Astrocyte of the hippocampus (primary cell): Measurements from ENCODE around the gene CPSF6.
"Not testable (repeated sequence)": the region's sequence is repeated elsewhere in the genome, so short reads cannot be mapped to it uniquely, and the experiment has no call there.

Source experiments
- DNase-seq: peaks from one replicate; pipeline ENCODE4 v3.0.0; 2011; ENCODE audit warnings: low read depth, low spot score

CPSF6 gene

DNA sequence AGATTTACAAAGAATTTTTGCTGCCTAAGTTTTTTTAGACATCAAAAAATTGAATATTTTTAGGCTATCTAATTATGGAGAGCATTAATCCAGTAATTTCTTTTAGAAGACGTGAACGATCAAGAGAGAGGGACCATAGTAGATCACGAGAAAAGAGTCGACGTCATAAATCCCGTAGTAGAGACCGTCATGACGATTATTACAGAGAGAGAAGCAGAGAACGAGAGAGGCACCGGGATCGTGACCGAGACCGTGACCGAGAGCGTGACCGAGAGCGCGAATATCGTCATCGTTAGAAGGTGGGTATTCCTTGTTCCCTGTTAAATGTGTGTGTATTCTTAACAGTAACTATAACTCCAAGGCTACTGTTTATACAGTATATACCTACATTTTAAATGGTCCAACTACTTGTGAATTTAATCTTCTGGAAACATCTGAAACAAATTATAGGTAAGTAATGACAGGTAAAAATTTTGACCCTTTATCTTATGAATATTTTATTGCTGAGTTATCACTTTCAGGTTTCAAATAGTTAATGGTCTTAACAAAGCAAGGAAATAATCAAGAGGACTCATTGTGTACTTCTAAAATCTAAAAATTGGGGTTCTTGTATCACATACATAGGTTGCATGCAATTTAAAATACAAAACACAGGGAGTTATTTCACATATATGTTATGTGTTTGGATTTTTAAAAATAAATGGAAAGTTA, 23.1 kb downstream of the CPSF6 start:
- DNase-seq, result no peak

DNA sequence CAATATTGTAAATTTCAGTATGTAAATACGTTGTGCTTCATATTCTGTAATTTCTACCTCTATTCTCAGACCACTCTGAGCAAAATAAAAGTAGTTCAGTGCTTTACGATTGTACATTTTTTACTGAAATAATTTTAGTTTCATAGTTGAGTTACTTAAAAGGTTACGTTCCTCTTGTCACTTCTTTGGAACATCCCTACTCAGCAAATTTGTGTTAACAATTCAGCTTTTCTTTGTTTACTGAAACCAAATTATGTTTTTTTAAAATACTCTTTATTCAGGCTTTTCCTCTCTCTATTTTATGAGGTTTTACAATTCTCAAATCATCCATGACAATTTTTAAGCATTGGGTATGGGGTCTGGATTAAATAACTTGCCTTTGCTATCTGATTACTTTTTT, 25.8 kb downstream of the CPSF6 start:
- no peak for DNase-seq

DNA sequence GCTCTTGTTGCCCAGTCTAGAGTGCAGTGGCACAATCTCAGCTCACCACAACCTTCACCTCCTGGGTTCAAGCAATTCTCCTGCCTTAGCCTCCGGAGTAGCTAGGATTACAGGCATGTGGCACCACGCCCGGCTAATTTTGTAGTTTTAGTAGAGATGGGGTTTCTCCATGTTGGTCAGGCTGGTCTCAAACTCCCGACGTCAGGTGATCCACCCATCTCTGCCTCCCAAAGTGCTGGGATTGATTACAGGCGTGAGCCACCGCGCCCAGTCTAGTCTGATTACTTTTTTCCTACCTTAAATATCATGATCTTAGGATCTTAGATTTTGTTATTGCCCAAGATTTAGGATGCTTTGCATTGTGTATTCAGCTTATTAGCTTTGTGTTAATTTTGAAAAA, 26.3 kb downstream of the CPSF6 start:
- not testable (repeated sequence) for DNase-seq

DNA sequence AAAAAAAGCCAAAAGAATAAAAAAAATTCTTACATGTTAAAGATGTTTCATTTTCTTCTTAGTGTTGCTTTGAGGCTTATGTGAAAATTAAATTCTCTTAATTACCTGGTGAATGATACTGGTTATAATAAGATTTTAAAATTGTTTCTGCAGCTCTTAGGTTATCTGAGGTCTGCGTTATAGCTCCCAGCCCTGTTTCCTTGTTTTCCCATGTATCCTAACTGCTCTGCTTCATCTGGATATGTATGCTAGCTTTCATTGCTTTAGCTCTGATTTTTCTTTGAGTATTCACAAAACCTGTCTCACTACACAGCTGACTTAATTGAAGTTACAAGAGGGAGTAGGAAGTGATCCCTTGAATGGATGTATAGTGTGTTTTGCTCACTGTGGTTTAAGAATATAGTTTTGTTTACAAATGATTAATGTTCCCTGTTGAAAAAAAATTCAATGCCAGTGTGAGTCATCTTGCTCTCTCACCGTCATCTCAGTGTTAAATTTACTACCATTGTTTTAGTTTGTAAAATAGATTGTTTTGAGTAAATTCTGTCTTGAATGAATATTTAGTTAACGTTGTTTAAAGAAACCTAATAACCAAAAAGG, 26.8 kb downstream of the CPSF6 start:
- peak; percentile 10 for DNase-seq

DNA sequence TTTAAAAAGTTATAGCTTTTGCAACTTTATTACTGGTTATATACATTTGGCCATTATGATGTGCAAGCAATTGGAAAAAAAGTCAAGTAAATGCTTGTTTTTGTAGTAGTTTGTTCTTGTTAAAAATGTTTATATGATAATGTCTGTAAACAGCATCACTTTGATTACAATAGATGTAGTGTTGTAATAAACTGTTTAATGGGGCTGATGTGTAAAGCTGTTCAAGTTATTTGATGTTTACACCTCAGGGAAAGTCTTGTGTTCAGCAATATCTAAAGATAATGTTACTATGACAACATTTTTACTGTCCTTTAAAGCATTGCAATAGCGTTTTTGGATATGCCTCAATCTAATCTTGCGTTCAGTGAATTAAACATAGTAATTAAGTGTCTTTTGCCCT, 30.4 kb downstream of the CPSF6 start:
- no peak for DNase-seq

DNA sequence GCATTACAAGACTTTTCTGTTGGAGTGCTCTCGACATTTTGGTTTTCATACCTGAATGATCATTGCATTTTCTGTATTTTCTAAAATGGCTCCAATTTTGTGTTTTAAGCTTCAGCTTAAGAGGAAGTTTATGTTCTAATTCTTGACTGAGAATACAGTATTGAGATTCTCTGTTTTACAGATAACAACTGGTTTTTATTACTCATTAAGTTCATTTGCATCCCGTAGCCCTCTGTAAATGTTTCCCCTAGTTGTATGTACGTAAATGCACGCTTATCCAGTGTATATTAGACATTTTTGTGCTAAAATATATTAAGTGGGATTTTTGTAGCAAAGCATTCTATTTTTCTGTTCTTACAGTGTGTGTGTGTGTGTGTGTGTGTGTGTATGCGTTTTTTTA, 33.1 kb downstream of the CPSF6 start:
- DNase-seq, result no peak

DNA sequence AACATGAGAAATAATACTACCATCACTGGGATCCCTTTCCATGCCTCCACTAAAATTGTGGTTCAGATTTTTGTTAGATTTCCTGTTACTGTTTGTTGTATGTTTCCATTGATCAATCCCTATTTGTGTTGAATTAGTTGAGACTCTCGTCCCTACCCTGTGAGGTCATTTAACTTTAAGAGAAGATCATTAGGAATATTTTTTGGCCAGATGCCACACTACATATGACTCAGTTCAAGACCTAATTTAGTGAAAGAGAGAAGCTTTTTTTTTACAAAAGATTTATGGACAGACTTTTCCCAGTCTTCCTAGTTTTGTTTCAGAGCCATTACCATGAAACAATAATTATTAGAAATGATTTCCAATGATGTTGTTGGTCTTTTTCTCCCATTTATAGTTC, 35.5 kb downstream of the CPSF6 start:
- DNase-seq, result peak; percentile 11

DNA sequence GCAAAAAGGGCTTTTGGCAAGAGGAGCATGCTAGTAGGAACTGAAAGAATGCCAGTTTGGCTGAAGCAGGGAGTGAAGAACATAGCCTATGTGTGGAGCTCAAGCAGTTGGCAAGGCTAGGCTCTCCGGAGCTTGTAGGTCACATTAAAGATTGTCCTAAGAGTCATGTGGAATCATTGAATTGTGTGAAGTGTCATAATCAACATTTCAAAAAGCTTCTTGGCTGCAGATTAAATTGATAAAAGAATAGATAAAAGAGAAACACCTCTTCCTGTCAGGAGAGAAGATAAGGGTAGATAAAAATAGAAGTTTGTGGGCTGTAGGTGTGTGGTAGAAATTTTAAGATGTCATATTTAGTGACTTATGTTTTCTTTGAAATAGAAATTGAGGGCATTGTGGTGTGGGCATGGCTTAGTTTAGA, 36.1 kb downstream of the CPSF6 start:
- peak; percentile 11 for DNase-seq

DNA sequence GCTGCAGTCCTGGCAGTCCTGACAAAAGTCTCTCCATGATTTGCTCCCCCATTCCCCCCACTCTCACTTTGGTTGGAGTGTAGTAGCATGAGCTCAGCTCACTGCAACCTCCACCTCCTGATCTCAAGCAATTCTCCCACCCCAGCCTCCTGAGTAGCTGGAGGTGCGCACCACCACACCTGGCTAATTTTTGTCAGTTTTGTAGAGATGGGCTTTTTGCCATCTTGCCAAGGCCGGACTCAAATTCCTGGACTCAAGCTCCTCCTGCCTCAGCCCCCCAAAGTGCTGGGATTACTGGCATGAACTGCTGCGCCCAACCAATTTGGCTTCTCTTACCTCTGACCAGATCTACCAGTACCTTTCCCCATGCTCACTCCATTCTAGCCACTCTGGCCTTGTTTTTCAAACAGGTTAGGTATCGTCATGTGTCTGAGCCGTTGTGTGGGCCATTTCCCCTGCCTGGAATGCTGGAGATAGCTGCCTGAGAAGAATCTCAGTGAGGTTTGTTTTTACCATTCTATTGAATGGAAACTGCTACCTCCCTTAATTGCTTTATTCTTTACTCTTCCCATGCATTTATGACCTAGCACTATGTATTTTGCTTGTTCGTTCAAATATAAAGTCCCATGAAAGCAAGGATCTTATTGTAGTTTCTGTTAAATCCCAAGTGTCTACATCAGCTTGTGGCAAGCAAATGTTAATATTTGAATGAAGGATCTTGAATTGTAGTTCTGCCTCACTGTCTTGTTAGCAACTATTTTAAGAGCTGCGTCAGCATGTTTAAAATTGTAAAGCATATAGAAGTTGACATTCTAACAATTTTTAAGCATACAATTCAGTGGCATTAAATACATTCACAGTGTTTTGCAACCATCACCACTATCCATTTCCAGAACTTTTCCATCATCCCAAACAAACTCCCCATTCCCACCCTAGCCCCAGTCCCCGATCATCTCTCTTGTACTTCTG, 39.7 kb downstream of the CPSF6 start:
- no peak for DNase-seq

DNA sequence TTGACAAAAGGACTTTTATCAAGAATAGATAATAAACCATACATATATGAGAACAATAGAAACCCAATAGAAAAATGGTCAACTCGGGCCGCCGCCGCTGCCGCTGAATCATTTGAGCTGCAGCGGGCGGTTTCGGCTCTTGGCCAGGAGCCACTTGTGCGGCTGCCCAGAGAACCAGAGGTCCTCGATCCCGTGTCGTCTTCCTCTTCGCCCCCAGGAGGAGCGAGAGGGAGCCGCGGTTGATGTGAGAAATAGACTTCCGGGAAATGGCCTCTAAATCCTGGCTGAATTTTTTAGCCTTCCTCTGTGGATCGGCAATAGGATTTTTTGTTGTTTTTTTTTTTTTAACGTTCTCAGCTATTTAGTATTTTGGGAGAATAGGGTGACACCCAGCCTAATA, 44.8 kb downstream of the CPSF6 start:
- DNase-seq, result peak; percentile 87

DNA sequence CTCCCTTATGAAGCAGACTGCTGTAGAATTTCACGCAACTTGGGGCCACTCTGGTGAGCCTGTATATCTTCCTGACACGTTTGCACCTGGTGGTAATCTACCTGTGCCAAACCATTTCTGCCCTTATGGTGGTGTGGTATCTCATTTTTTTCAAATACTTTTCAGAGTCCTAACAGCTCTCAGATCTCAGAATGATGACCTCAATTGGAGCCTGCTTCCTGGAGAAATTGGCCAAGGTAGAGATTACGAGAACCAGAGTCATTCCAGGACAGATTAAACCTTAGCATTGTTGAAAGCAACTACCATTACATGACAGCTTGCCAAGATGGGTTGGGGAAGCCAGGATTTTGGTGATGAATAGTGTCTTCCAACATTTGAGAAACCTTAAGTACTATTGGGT, 48.2 kb downstream of the CPSF6 start:
- no peak for DNase-seq

DNA sequence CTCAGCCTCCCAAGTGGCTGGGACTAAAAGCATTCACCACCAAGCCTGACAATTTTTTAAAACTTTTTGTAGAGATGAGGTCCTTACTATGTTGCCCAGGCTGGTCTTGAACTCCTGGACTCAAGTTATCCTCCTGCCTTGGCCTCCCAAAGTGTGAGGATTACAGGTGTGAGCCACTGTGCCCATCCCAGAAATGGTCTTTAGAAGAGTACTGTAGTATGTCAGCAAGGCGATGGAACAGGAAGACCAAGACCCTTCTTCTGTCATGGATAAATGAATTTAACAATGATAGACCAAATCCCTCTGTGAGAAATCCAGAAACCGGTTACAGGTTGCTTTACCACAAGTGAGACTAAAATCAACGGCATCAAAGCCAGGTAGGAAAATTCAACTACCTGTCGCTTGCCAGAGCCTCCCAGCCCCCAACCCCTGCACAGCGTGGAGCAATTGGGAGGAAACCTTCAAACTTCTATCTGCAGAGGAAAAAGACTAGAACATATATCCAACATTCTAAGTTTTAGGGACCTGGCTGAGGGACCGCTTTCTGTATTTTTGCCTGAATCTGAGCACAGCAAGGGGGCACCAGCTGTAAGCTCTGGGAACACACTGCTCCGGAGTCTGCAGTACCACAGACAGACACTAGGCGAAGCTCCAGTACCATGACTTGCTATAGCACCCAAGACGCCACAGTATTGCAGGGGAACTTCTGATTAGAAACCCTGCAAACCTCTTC, 51.3 kb downstream of the CPSF6 start:
- DNase-seq, result peak; percentile 80

DNA sequence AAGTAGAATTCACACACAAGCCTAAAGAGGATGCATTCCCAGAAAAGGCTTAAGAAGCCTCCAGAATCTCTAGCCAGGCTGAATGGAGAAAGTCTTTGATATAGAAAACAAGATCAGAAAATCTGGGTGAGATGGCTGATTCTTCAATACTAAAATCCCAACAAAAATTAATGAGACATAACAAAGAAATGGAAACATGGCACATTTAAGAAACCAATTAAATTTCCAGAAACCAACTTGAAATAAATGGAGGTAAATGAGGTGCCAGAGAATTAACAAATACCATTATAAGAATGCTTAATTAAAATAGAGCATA, 51.9 kb downstream of the CPSF6 start:
- no peak for DNase-seq

DNA sequence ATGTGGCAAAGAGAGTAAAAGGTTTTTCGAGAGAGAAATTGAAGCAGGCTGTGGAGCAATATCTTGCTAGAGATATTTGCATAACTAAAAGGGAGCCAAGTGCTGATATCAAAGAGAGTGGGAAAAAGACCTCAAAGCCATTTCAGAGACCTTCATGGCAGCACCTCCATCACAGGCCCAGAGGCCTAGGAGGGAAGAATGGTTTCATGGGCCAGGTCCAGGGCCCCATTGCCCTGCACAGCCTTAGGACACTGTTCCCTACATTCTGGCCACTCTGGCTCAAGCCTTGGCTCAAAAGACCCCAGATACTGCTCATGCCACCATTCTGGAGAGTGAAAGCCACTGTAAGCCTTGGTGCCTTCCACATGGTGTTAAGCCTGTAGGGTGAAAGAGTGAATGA, 58.8 kb downstream of the CPSF6 start:
- DNase-seq, result no peak

DNA sequence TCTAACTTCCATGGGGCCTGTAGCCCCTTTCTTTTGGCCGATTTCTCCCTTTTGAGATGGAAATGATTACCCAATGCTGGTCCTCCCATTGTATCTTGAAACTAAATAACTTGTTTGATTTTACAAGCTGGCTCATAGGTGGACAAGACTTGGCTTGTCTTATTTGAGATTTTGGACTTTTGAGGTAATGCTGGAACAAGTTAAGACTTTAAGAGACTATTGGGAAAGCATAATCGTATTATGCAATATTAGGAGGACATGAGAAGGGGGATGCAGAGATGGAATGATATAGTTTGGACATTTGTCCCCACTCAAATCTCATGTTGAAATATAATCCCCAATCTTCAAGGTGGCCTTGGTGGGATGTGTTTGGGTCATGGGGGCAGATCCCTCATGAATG, 59.6 kb downstream of the CPSF6 start:
- no peak for DNase-seq

DNA sequence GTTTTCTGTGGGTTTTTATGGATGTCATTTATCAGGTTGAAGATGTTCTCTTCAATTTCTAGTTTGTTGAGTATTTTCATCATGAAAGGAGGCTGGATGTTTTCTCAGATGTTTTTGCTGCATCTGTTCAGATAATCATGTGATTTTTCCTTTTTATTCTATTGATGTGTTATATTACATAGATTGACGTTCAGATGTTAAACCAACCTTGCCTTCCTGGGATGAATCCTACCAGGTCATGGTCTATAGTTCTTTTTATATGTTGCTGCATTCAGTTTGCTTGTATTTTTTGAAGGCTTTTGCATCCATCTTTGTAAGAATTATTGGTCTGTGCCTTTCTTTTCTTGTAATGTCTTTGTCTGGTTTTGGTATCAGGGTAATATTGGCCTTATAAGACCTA, 64.9 kb downstream of the CPSF6 start:
- no peak for DNase-seq

DNA sequence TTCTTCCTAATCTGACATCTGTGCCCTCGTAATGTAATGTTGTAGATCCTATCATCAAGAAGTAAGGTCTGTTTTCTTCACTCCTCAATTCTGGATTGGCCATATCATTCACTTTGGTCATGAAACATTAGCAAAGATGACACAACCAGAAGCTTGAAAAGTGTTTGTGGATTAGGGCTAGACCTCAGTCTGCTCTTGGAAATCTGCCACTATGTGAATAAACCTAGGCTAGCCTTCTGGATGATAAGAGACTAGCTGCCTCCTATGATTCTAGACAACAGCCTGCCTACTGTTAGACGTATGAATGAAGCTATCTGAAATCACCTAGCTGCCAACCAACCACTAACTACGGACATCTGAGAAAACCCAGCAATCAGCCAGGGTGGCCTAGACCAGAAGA, 70.1 kb downstream of the CPSF6 start:
- DNase-seq, result no peak

DNA sequence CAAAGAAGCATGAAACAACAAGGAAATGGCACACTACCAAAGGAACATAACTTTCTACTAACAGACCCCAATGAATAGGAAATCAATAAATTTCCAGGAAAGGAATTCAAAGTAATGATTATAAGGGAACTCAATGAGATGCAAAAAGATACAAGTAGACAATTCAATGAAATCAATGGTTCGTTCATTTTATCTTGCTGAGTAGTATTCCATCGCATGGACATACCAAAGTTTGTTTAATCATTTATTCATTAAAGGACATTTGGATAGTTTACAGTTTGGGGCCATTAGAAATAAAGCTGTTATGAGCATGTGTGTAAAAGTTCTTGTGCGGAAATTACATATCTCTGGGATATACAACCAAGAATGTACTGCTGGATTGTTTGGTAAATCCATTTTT, 73.8 kb downstream of the CPSF6 start:
- DNase-seq, result no peak

DNA sequence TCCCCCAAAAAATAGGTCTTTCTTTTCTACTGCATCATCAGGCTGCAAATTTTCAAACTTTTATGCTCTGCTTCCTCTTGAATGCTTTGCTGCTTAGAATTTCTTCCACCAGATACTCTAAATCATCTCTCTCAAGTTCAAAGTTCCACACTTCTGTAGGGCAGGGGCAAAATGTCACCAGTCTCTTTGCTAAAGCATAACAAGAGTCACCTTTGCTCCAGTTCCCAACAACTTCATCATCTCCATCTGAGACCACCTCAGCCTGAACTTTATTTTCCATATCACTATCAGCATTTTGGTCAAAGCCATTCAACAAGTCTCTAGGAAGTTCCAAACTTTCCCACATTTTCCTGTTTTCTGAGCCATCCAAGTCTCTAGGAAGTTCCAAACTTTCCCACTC, 77.4 kb downstream of the CPSF6 start:
- DNase-seq, result not testable (repeated sequence)

DNA sequence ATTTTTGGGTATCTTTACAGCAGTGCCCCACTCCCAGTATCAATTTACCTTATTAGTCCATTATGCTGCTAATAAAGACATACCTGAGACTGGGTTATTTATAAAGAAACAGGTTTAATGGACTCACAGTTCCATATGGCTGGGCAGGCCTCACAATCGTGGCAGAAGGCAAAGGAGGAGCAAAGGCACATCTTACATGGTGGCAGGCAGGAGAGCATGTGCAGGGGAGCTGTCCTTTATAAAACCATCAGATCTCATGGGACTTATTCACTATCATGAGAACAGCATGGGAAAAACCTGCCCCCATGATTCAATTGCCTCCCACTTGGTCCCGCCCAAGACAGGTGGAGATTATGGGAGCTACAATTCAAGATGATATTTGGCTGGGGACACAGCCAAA, 77.9 kb downstream of the CPSF6 start:
- not testable (repeated sequence) for DNase-seq

DNA sequence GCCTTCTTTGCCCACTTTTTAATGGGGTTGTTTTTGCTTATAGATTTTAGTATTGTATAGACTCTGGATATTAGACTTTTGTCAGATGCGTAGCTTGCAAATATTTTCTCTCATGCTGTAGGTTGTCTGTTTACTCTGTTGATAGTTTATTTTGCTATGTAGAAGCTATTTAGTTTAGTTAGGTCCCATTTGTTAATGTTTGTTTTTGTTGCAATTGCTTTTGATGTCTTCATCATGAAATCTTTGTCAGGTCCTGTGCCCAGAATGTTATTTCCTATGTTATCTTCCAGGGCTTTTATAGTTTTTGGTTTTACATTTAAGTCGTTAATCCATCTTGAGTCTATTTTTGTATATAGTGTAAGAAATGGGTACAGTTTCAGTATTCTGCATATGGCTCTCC, 78.9 kb downstream of the CPSF6 start:
- DNase-seq, result no peak

DNA sequence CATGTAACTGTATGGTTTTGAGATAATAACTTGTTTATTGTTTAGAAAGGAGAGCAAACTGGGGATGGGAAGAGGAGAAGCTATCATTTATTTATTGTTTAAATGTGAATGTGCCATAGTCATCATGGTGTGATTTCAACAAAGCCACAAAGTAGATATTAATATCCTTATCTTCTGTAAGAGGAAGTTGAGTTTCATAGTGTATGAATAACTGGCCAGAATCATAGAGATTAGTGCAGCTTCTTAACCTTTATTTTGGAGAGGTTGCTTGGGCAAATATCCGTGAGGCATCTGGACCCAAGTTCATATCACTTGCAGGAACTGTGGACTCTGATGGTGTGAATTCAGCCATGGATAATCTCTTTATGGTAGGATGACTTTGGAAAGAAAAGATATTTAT, 82.0 kb downstream of the CPSF6 start:
- DNase-seq, result no peak
